GM12878 (cell line): ENCODE data around the gene IGSF23. TPM values are rescaled to one million over a fixed set of nuclear protein-coding genes. Genes with fewer than 3 reads are reported as not detected.

Source experiments
- ATAC-seq: fragments of 200-7000 bp; cut with Tn5 transposase; 3 replicates; pipeline ENCODE4 v1.9.1; 2020; ENCODE audit warnings: mild to moderate bottlenecking, moderate library complexity
- BruUV-seq: library from RNA; stranded (reverse); fragments of 400-500 nt; replicated peaks from 2 replicates; lab custom pipeline; 2021; lab: Mats Ljungman, UMichigan
- CTCF ChIA-PET: fragments of 300-600 bp; sonication (Branson Sonifier 250); formaldehyde crosslinking; extraction: SDS; loops from one replicate; lab custom pipeline; 2021; ENCODE audit warnings: inconsistent platforms; lab: Yijun Ruan, JAX
- POLR2A ChIA-PET: fragments of 350-600 bp; formaldehyde crosslinking; extraction: SDS; loops from one replicate; lab custom pipeline; 2021; ENCODE audit warnings: inconsistent platforms; lab: Charles Lee
- RAD21 ChIA-PET: fragments of 300-600 bp; sonication (Branson Sonifier 250); formaldehyde crosslinking; loops from one replicate; lab custom pipeline; 2023; ENCODE audit warnings: antibody characterized with exemption; ENCODE audit not compliant: unreplicated experiment; lab: Charles Lee
- SMC1A ChIA-PET: fragments of 300-600 bp; sonication (Branson Sonifier 250); formaldehyde crosslinking; loops from one replicate; lab custom pipeline; 2023; ENCODE audit not compliant: unreplicated experiment, uncharacterized antibody; lab: Charles Lee
- DNase-seq: peaks from one replicate; pipeline ENCODE4 v3.0.0-alpha.2; 2011; ENCODE audit warnings: low read depth, low spot score
- FAIRE-seq: peaks from 3 replicates; lab custom pipeline; 2011; peaks lifted over from hg19 to GRCh38; lab: Jason Lieb, UNC
- H2AFZ ChIP-seq: 2 replicates; pipeline ENCODE4 v1.6.0; 2011; ENCODE audit warnings: low read depth, low read length, control low read depth; ENCODE audit not compliant: control insufficient read depth
- H3K27ac ChIP-seq: 2 replicates; pipeline ENCODE4 v1.5.1; 2011; ENCODE audit warnings: control low read depth; ENCODE audit not compliant: control insufficient read depth, insufficient read depth
- H3K27me3 ChIP-seq, 2 experiments: replicated peaks in 1 of 2; 2 replicates each; pipeline versions ENCODE4 v1.6.0 to v1.6.1; 2011; ENCODE audit warnings: low read length in 1 of 2; ENCODE audit not compliant: control insufficient read depth in 2 of 2, insufficient read depth in 2 of 2
- H3K36me3 ChIP-seq, 2 experiments: 2 replicates each; pipeline ENCODE4 v1.5.1; 2011; ENCODE audit warnings: low read length in 1 of 2; ENCODE audit not compliant: control insufficient read depth in 2 of 2, insufficient read depth in 2 of 2
- H3K4me1 ChIP-seq: 2 replicates; pipeline ENCODE4 v1.6.1; 2011; ENCODE audit warnings: mild to moderate bottlenecking, low read length, moderate library complexity, mixed read lengths; ENCODE audit not compliant: control insufficient read depth, insufficient read depth
- H3K4me2 ChIP-seq: 2 replicates; pipeline ENCODE4 v1.6.0; 2011; ENCODE audit warnings: control low read depth; ENCODE audit not compliant: control insufficient read depth, insufficient read depth
- H3K4me3 ChIP-seq: fragments of 200-600 bp; sonication (generic); 2 replicates; pipeline ENCODE4 v1.5.1; 2016
- H3K79me2 ChIP-seq: 2 replicates; pipeline ENCODE4 v1.6.0; 2011; ENCODE audit warnings: low read length; ENCODE audit not compliant: control insufficient read depth, insufficient read depth
- H3K9ac ChIP-seq: 2 replicates; pipeline ENCODE4 v1.8.0; 2011; ENCODE audit warnings: low read length, control low read depth, mixed read lengths; ENCODE audit not compliant: control insufficient read depth, insufficient read depth
- H3K9me3 ChIP-seq: replicated peaks from 3 replicates; pipeline ENCODE4 v1.5.1; 2011; ENCODE audit warnings: mild to moderate bottlenecking, low read length; ENCODE audit not compliant: control insufficient read depth, insufficient read depth
- H4K20me1 ChIP-seq: 2 replicates; pipeline ENCODE4 v1.6.0; 2011; ENCODE audit not compliant: control insufficient read depth, insufficient read depth
- FOXM1 ChIP-seq: IDR thresholded peaks from 2 replicates; pipeline ENCODE4 v1.6.1; 2012; ENCODE audit warnings: low read depth, mild to moderate bottlenecking, inconsistent platforms, low read length, moderate library complexity
- HDAC6 ChIP-seq: fragments of 200-600 bp; sonication (generic); IDR thresholded peaks from one replicate; pipeline ENCODE4 v1.8.0; 2017; ENCODE audit warnings: antibody characterized with exemption; ENCODE audit not compliant: unreplicated experiment
- IRF3 ChIP-seq: fragments of 450-650 bp; IDR thresholded peaks from 2 replicates; pipeline ENCODE4 v1.6.1; 2014; ENCODE audit warnings: mild to moderate bottlenecking
- JUND ChIP-seq: IDR thresholded peaks from 2 replicates; pipeline ENCODE4 v1.6.1; 2012; ENCODE audit warnings: low read depth, mild to moderate bottlenecking, low read length, improper control_type of control experiment, moderate library complexity
- MEF2B ChIP-seq: fragments of 450-650 bp; IDR thresholded peaks from 2 replicates; pipeline ENCODE4 v1.6.1; 2018; ENCODE audit warnings: mild to moderate bottlenecking, moderate library complexity; ENCODE audit not compliant: partially characterized antibody, poor library complexity, severe bottlenecking
- MYB ChIP-seq: fragments of 150-350 bp; IDR thresholded peaks from 2 replicates; pipeline ENCODE4 v1.6.1; 2014; ENCODE audit warnings: mild to moderate bottlenecking, low read depth, low read length, borderline replicate concordance
- RELA ChIP-seq: fragments of 450-650 bp; IDR thresholded peaks from 2 replicates; pipeline ENCODE4 v1.8.0; 2014; ENCODE audit warnings: borderline replicate concordance; ENCODE audit not compliant: partially characterized antibody
- SIN3A ChIP-seq: IDR thresholded peaks from 2 replicates; pipeline ENCODE4 v1.6.1; 2012; ENCODE audit warnings: low read depth, low read length, improper control_type of control experiment
- SMAD1 ChIP-seq: fragments of 450-650 bp; IDR thresholded peaks from 2 replicates; pipeline ENCODE4 v1.6.1; 2018; ENCODE audit warnings: mild to moderate bottlenecking, low read depth; ENCODE audit not compliant: partially characterized antibody
- STAT1 ChIP-seq: fragments of 450-650 bp; conservative IDR thresholded peaks from 2 replicates; pipeline ENCODE4 v1.6.1; 2014; ENCODE audit warnings: antibody characterized with exemption, mild to moderate bottlenecking
- WGBS: methylation state at CpG from one replicate; pipeline ENCODE4 v1.1.6; 2016; ENCODE audit warnings: low lambda C conversion rate; ENCODE audit not compliant: insufficient replicate concordance, insufficient coverage; ENCODE audit errors: missing lambda C conversion rate; 5-methylcytosine and 5-hydroxymethylcytosine counted together
- in situ Hi-C: fragments of 300-500 bp; cut with MboI; formaldehyde crosslinking; loops from 9 replicates; pipeline ENCODE4 v1.14.3; 2018; ENCODE audit warnings: mixed read lengths
- intact Hi-C: fragments of 100-400 bp; cut with micrococcal nuclease; formaldehyde crosslinking; loops from one replicate; pipeline ENCODE4 v1.14.2; 2022; ENCODE audit not compliant: unreplicated experiment
- polyA plus RNA-seq, 11 experiments: library from polyadenylated mRNA; depleted of rRNA in 4 of 11; unstranded in 6 of 11; stranded (reverse) in 5 of 11; fragments of >200 nt; fragmentation: Nextera tagmentation in 4 of 11; fragmentation: Illumina TruSeq in 1 of 11; extraction: Ambion mirVana in 4 of 11; extraction: Trizol in 1 of 11; gene quantifications; 1 replicate in 1 of 11; 2 replicates in 10 of 11; pipeline versions ENCODE4 v1.2.1 to v1.2.3, GENCODE V29; 2011 to 2016; ENCODE audit warnings: inconsistent platforms in 2 of 11, missing spikeins in 2 of 11, low read depth in 1 of 11
- total RNA-seq, 4 experiments: library from RNA; depleted of rRNA in 3 of 4; stranded (reverse); fragments of >200 nt in 3 of 4; fragmentation: Illumina TruSeq in 1 of 4; extraction: Trizol in 1 of 4; gene quantifications; 2 replicates each; pipeline versions ENCODE4 v1.2.1 to v1.2.3, GENCODE V29; 2013 to 2021

Gene IGSF23
- total and polyA plus RNA-seq, 10 of the 15 experiments (the other 5 are each of a cell fraction or from before 2014, with no cell fraction given), result not detected

GRCh38 chr19:44664976-44665375 lies 51.6 kb downstream of the IGSF23 start:
- Histone ChIP-seq H3K27me3 (no peaks in the 10 kb centered on the region), H3K79me2 (no peaks in the 10 kb centered on the region), H4K20me1 (no peaks in the 10 kb centered on the region), H2AFZ (no peak overlapping the region), H3K4me1 (no peaks in the 10 kb centered on the region), H3K9ac (no peak overlapping the region), H3K36me3 (no peaks in the 10 kb centered on the region), H3K9me3 (no peaks in the 10 kb centered on the region), H3K4me2 (no peak overlapping the region), H3K27ac (no peak overlapping the region), H3K4me3 (no peak overlapping the region)
- WGBS, result 53% methylated on average over 10 of the region's 10 CpGs
- ChIA-PET CTCF (no interaction called here), SMC1A (interaction anchor here (1.3 kb wide), 1 partner anchor 105 kb away, joined by 4 read pairs; no protein-coding TSS in a partner anchor), POLR2A (no interaction called here), RAD21 (no interaction called here)
- ATAC-seq, result no peak
- no peak for FAIRE-seq
- no TSS peak for BruUV-seq
- no peak for DNase-seq
- TF ChIP-seq SIN3A, result no peak
- TF ChIP-seq HDAC6, result no peak
- TF ChIP-seq SMAD1, result no peak
- no peak for TF ChIP-seq IRF3
- no peak for TF ChIP-seq STAT1
- no peak for TF ChIP-seq JUND
- no peak for TF ChIP-seq MYB
- no peak for TF ChIP-seq RELA
- no peak for TF ChIP-seq MEF2B
- no peak for TF ChIP-seq FOXM1
- intact Hi-C loops, result no loop called here
- in situ Hi-C loops, result no loop called here
